Measurements from ENCODE around the gene CDIP1.

DNA sequence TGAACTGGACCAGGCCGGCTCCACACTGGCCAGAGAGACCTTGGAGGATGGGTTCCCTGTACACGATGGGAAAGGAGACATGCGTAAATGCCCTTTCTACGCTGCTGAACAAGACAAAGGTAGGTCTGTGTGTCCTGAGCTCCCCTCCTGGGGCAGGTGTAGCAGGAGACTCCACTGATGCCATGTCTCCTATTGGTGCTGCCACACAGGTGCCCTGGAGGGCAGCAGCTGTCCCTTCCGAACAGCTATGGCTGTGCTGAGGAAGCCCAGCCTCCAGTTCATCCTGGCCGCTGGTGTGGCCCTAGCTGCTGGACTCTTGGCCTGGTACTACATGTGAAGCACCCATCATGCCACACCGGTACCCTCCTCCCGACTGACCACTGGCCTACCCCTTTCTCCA is 29.2 kb downstream of the CDIP1 start:
- TF ChIP-seq POLR2A (IDR thresholded peaks at IDR 0.05) (no peak), POLR2AphosphoS5 (IDR thresholded peaks at IDR 0.05) (no peak)
- TF ChIP-seq, protein P1, sequence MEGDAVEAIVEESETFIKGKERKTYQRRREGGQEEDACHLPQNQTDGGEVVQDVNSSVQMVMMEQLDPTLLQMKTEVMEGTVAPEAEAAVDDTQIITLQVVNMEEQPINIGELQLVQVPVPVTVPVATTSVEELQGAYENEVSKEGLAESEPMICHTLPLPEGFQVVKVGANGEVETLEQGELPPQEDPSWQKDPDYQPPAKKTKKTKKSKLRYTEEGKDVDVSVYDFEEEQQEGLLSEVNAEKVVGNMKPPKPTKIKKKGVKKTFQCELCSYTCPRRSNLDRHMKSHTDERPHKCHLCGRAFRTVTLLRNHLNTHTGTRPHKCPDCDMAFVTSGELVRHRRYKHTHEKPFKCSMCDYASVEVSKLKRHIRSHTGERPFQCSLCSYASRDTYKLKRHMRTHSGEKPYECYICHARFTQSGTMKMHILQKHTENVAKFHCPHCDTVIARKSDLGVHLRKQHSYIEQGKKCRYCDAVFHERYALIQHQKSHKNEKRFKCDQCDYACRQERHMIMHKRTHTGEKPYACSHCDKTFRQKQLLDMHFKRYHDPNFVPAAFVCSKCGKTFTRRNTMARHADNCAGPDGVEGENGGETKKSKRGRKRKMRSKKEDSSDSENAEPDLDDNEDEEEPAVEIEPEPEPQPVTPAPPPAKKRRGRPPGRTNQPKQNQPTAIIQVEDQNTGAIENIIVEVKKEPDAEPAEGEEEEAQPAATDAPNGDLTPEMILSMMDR (IDR thresholded peaks at IDR 0.05) = no peak

Measured in breast epithelium (tissue), 3 donors.